Ovary (tissue), 9 donors: ENCODE data around the gene TMEM240. TPM values are rescaled to one million over a fixed set of nuclear protein-coding genes. Genes with fewer than 3 reads are reported as not detected.

Experiments
- DNase-seq, 5 donors: peaks; one replicate each; pipeline ENCODE4 v3.0.0-alpha.2; 2019 to 2020
- H3K27ac ChIP-seq, 2 donors: fragments of 200-600 bp; one replicate each; pipeline versions ENCODE4 v1.5.1 to v1.8.0; 2019 to 2022
- H3K27me3 ChIP-seq: fragments of 200-600 bp; one replicate; pipeline ENCODE4 v1.8.0; 2022
- H3K36me3 ChIP-seq: fragments of 200-600 bp; sonication (generic); one replicate; pipeline ENCODE4 v1.5.1; 2019
- H3K4me1 ChIP-seq: one replicate; pipeline ENCODE4 v1.8.1; 2013; ENCODE audit warnings: mild to moderate bottlenecking, moderate library complexity; ENCODE audit not compliant: insufficient read depth
- H3K4me3 ChIP-seq: fragments of 200-600 bp; sonication (generic); one replicate; pipeline ENCODE4 v1.5.1; 2017
- H3K9me3 ChIP-seq, 2 donors: fragments of 200-600 bp in 1 of 2; sonication (generic) in 1 of 2; one replicate each; pipeline versions ENCODE4 v1.5.1 to v1.8.1; 2013 to 2019; ENCODE audit warnings: mild to moderate bottlenecking in 1 of 2, moderate library complexity in 1 of 2
- EP300 ChIP-seq: sonication (generic); formaldehyde crosslinking; IDR thresholded peaks from one replicate; pipeline ENCODE4 v1.6.1; 2017; ENCODE audit warnings: antibody characterized with exemption
- POLR2A ChIP-seq: fragments of 450-650 bp; IDR thresholded peaks from one replicate; pipeline ENCODE4 v1.6.1; 2017; ENCODE audit warnings: antibody characterized with exemption, mild to moderate bottlenecking, moderate library complexity
- WGBS, 3 donors: extraction: QIAGEN DNeasy Blood & Tissue Kit in 1 of 3; methylation state at CpG; one replicate each; pipeline versions ENCODE4 v1.1.5 to v1.1.7; 2013 to 2017; 5-methylcytosine and 5-hydroxymethylcytosine counted together
- intact Hi-C, 4 donors: fragments of 100-400 bp; cut with DNase I; formaldehyde crosslinking; loops; one replicate each; pipeline versions ENCODE4 v1.11.0 to v1.15.1; 2022 to 2023
- polyA plus RNA-seq, 2 donors: library from polyadenylated mRNA; stranded (reverse); fragments of 200-250 nt in 1 of 2; fragments of 350-450 nt in 1 of 2; fragmentation: Illumina TruSeq in 1 of 2; extraction: RNeasy Lipid Tissue Mini Kit (QIAGEN cat#74804) in 1 of 2; gene quantifications; one replicate each; pipeline ENCODE4 v1.2.3, GENCODE V29; 2013 to 2014
- total RNA-seq, 7 donors: library from RNA; depleted of rRNA in 2 of 7; stranded (reverse); fragments of >200 nt in 2 of 7; fragmentation: NEBNext Ultra II Directional in 3 of 7; extraction: Animal tissue kit (Norgen Biotek cat#: 25700) in 3 of 7; gene quantifications; one replicate each; pipeline versions ENCODE4 v1.1.0 to v1.2.4, GENCODE V29; 2016 to 2023
- TF ChIP-seq, protein P1 (sequence below), 3 donors: fragments of 450-650 bp in 2 of 3; fragments of 200-600 bp in 1 of 3; IDR thresholded peaks; one replicate each; pipeline versions ENCODE4 v1.5.1 to v1.8.0; 2016 to 2022; ENCODE audit warnings: antibody characterized with exemption in 3 of 3, mild to moderate bottlenecking in 1 of 3
- donor health status: DM: no; HTN: no; CAD: no; lungs with moderate emphysema.
- donor health status: DM: no; HTN: no; CAD: no.
- donor health status: Bipolar disorder and iron deficiency.
- donor health status: DM: yes; HTN: yes; CAD: no.
- donor health status: DM: no; HTN: no; CAD: no.
- donor health status: DM: yes; HTN: yes; CAD: no.

Gene TMEM240
- total and polyA plus RNA-seq, 9 donors = 6.2 to 30.3 (median 11.4) TPM; not detected in 1

DNA sequence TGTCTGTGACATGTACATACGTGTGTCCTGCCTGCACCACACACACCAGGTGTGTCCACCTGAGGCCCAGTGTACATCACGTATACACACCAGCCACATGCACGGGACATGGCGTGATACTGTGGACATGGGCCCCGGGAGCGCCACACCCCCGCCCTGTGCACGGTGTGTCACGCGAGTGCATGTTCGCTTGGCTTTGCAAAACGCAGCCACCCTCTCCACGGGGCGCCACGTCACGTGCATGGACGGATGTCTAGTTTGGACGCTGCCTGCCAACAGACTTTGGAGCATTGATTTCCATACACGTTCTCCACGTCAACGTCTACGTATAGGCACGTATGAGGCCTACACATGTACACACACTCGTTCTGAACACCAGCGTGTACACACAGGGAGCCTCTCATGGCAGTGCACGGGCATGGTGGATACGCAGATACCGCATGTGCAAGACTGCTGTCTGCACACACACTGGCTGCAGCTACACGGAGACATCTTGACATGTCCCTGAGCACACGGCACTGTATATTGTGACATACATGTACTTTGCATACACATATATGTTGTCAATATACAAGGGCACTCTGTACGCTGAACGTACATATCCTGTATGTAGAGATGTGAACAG, 2.7 kb downstream of the TMEM240 start:
- Histone ChIP-seq H3K36me3 (no peaks in the 10 kb centered on the region), H3K27ac (no peak overlapping the region), H3K9me3 (no peaks in the 10 kb centered on the region), H3K4me3 (no peak overlapping the region), H3K4me1 (peaks cover 14% of the 10 kb centered on the region), H3K27me3 (no peaks in the 10 kb centered on the region)
- intact Hi-C loops = no loop called here
- TF ChIP-seq POLR2A (no peak), EP300 (no peak)
- TF ChIP-seq, protein P1, sequence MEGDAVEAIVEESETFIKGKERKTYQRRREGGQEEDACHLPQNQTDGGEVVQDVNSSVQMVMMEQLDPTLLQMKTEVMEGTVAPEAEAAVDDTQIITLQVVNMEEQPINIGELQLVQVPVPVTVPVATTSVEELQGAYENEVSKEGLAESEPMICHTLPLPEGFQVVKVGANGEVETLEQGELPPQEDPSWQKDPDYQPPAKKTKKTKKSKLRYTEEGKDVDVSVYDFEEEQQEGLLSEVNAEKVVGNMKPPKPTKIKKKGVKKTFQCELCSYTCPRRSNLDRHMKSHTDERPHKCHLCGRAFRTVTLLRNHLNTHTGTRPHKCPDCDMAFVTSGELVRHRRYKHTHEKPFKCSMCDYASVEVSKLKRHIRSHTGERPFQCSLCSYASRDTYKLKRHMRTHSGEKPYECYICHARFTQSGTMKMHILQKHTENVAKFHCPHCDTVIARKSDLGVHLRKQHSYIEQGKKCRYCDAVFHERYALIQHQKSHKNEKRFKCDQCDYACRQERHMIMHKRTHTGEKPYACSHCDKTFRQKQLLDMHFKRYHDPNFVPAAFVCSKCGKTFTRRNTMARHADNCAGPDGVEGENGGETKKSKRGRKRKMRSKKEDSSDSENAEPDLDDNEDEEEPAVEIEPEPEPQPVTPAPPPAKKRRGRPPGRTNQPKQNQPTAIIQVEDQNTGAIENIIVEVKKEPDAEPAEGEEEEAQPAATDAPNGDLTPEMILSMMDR (IDR thresholded peaks at IDR 0.05) = no peak
- no peak for DNase-seq
- 91 to 94% (median 91%) methylated on average over 32 of the region's 32 CpGs for WGBS, 3 donors

DNA sequence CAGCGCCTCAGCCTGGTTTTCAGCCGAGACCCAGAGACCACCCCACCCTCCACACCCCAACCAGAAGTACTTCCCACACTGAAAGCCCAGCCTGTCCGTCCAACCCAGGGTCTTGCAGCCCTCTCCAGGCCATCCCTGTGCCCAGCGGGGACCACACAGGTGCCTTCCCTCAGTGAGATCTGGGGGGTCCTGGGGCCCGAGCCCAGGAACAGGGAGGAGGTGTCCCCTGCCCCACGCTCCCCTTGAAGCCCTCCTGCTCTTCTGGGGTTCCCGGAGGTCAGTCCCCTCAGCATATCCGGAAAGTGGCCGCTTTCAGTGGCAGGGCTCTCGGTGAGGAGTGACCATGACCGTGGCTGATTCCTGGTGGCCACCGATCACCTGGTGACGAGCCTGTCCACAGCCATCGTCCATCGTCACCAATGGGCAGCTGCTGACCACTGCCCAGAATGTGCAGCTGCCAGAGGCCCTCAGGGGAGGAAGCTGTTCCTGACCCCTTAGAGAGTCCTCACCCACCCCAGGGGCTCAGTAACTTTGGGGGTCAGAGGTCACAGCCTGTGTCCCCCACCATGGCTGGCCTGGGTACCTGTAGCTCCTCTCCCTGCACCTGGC, 3.4 kb downstream of the TMEM240 start:
- H3K36me3 ChIP-seq = no peaks in the 10 kb centered on the region
- no peak for DNase-seq
- TF ChIP-seq POLR2A = no peak
- TF ChIP-seq, protein P1 (IDR thresholded peaks at IDR 0.05) = no peak
- no peak for TF ChIP-seq EP300
- H3K27me3 ChIP-seq = no peaks in the 10 kb centered on the region
- H3K27ac ChIP-seq = no peak overlapping the region
- H3K4me1 ChIP-seq = peaks cover 14% of the 10 kb centered on the region
- no peak overlapping the region for H3K4me3 ChIP-seq
- no peaks in the 10 kb centered on the region for H3K9me3 ChIP-seq
- 77 to 88% (median 82%) methylated on average over 13 to 15 of the region's 15 CpGs for WGBS, 3 donors
- intact Hi-C loops = no loop called here

DNA sequence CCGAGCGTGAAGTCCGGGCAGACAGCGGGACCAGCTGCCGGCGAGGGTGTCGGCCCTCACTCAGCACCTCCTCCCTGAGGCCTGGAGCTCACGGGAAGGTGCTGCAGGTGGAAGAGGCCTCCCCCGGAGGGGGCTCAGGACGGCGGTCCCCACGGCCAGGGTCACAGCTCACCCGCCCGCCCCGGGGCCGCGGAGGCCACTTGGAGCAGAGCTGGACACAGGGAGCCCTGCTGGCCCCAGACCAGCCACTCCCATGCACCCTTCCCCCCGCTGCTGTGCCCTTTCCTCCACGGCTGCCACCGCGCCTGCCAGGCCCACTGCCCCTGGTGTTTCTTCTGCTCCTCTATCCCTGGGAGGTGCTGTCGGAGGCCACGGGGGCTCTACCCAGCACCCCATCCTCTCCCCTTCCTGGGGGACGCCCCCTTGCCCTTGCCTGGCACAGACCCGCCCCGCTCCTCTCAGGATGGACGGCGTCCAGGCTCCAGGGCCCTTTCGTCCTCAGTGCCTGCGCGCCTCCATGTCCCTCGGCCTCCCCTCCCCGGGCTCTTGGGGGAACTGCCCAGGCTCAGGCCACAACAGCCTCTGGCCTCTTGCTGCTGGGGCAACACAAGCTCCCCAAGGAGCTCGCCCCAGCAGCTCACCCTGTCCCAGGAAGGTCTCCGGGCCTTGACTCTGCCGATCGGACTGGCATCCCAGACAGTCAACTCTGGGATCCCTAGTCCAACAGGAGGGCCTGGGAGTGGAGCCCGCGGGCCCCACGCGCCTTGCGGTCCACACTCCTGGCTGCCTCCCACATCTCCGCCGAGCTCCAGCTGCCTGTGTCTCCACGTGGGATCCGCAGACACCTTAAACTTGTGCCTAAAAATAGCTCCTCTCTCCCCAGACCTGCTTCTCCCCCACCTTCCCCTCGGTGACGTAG, 4.1 kb downstream of the TMEM240 start:
- intact Hi-C loops = no loop called here

More for the DNA sequence above, 4.1 kb downstream of the TMEM240 start:
- WGBS, 3 donors = 73 to 82% (median 75%) methylated on average over 48 of the region's 48 CpGs
- H3K9me3 ChIP-seq = peaks cover 0 to 5% of the 10 kb centered on the region in 2 donors
- peaks cover 14% of the 10 kb centered on the region for H3K4me1 ChIP-seq
- peak in 1 of 5 donors; percentile 30 for DNase-seq
- H3K27ac ChIP-seq = no peak overlapping the region
- TF ChIP-seq POLR2A = no peak
- TF ChIP-seq, protein P1 (IDR thresholded peaks at IDR 0.05) = no peak
- no peak overlapping the region for H3K4me3 ChIP-seq
- H3K27me3 ChIP-seq = no peaks in the 10 kb centered on the region
- H3K36me3 ChIP-seq = no peaks in the 10 kb centered on the region
